ENCODE measurements around the gene KIFAP3. TPM values are rescaled to one million over a fixed set of nuclear protein-coding genes. Genes with fewer than 3 reads are reported as not detected.

Gene KIFAP3
- total and polyA plus RNA-seq, 12 donors = 16.5 to 84.0 (median 54.0) TPM

DNA sequence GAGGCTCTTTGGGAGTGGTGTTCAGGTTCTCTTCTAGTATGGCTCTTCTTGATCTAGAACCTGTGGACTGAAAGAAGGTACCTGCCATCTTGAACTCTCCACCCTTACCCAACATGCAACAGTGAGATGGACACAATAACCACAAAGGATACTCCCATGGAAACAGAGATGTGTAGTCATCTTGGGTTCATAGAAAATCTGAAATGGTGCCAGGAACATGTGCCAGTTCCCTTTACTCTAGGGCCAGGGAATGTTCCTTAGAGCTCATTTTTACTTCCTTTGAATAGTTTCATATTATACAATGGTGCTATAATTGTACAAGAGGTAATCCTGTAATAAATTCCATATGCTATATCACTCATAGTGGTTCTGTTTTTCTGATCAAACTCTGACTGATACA is 167.6 kb downstream of the KIFAP3 start:
- intact Hi-C loops (cut with DNase I) = no loop called here
- ATAC-seq (no peak), DNase-seq (no peak)
- Histone ChIP-seq H3K9me3 (peaks cover 0 to 3% (median 0%) of the 10 kb centered on the region in 11 donors), H3K36me3 (no peaks in the 10 kb centered on the region), H3K4me1 (peaks cover 0 to 2% (median 0%) of the 10 kb centered on the region in 9 donors), H3K27me3 (peaks cover 0 to 9% (median 0%) of the 10 kb centered on the region in 7 donors), H3K4me3 (no peak overlapping the region), H3K27ac (no peak overlapping the region)
- TF ChIP-seq, protein P1, sequence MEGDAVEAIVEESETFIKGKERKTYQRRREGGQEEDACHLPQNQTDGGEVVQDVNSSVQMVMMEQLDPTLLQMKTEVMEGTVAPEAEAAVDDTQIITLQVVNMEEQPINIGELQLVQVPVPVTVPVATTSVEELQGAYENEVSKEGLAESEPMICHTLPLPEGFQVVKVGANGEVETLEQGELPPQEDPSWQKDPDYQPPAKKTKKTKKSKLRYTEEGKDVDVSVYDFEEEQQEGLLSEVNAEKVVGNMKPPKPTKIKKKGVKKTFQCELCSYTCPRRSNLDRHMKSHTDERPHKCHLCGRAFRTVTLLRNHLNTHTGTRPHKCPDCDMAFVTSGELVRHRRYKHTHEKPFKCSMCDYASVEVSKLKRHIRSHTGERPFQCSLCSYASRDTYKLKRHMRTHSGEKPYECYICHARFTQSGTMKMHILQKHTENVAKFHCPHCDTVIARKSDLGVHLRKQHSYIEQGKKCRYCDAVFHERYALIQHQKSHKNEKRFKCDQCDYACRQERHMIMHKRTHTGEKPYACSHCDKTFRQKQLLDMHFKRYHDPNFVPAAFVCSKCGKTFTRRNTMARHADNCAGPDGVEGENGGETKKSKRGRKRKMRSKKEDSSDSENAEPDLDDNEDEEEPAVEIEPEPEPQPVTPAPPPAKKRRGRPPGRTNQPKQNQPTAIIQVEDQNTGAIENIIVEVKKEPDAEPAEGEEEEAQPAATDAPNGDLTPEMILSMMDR (IDR thresholded peaks at IDR 0.05) = no peak

DNA sequence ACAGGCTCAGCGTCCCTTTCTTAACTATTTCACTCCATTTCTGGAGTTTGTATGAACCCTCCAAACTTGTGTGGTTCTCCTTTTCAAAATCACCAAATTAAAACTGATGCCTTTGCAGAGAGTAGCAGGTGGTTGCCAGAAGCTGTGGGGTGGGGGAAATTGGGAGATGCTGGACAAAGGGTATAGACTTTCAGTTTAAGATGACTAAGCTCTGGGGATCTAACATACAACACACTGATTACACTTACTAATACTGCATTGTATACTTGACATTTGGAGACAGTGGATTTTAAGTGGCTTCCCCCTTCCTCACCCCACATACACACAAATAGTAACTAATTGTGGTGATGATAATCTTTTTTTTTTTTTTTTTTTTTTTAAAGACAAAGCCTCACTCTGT is 169.7 kb downstream of the KIFAP3 start:
- Histone ChIP-seq H3K36me3 (no peaks in the 10 kb centered on the region), H3K27ac (no peak overlapping the region), H3K4me3 (no peak overlapping the region), H3K9me3 (no peaks in the 10 kb centered on the region), H3K27me3 (peaks cover 0 to 30% (median 7%) of the 10 kb centered on the region in 7 donors), H3K4me1 (peaks cover 0 to 2% (median 0%) of the 10 kb centered on the region in 9 donors)
- intact Hi-C loops (cut with DNase I) = no loop called here
- DNase-seq (no peak), ATAC-seq (no peak)
- TF ChIP-seq, protein P1 (IDR thresholded peaks at IDR 0.05) = no peak
- WGBS, 2 donors = 93 to 100% methylated on average over 1 of the region's 1 CpG

DNA sequence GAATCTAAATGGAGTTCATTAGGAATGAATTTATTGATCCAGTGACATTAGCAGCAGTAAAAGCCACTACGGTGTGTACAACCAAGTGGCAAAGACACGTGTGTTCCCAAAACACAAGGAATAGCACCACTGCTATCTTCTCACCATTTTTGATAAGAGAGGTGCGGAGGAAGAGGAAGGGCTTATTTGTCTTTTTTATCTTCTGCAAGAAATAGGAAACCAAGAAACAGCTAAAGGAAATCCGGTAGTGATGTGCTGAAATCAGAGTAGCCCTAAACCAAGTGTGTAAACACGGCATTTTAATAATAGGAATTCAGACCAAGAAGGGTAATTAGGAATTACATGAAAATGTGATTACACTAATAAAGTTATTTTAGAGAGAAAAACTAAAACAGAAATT is 171.7 kb downstream of the KIFAP3 start:
- no peak for ATAC-seq
- H3K27ac ChIP-seq = no peak overlapping the region
- WGBS, 2 donors = 41 to 57% methylated on average over 5 of the region's 5 CpGs
- intact Hi-C loops (cut with DNase I) = no loop called here
- TF ChIP-seq, protein P1 (IDR thresholded peaks at IDR 0.05) = no peak
- no peaks in the 10 kb centered on the region for H3K9me3 ChIP-seq
- DNase-seq = no peak
- H3K27me3 ChIP-seq = peaks cover 0 to 49% (median 7%) of the 10 kb centered on the region in 7 donors
- no peaks in the 10 kb centered on the region for H3K36me3 ChIP-seq
- H3K4me1 ChIP-seq = no peaks in the 10 kb centered on the region
- H3K4me3 ChIP-seq = no peak overlapping the region

DNA sequence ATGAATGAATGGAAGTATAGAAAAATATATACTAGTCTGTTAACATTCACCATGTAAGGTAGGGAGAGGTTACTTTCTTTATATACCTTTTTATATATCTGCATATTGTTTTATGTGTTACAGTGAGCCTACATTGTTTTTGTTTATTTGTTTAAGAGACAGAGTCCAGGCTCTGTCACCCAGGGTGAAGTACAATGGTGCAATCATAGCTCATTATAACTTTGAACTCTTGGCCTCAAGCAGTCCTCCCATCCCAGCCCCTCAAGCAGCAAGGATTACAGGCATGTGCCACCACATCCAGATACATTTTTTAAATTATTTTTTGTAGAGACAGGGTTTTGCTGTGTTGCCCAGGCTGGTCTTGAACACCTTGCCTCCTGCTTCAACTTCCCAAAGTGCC is 173.4 kb downstream of the KIFAP3 start:
- TF ChIP-seq, protein P1 (IDR thresholded peaks at IDR 0.05) = no peak
- intact Hi-C loops (cut with DNase I) = no loop called here
- Histone ChIP-seq H3K36me3 (no peaks in the 10 kb centered on the region), H3K27me3 (peaks cover 0 to 49% (median 7%) of the 10 kb centered on the region in 7 donors), H3K27ac (no peak overlapping the region), H3K9me3 (no peaks in the 10 kb centered on the region), H3K4me1 (no peaks in the 10 kb centered on the region), H3K4me3 (no peak overlapping the region)
- ATAC-seq (no peak), DNase-seq (no peak)

DNA sequence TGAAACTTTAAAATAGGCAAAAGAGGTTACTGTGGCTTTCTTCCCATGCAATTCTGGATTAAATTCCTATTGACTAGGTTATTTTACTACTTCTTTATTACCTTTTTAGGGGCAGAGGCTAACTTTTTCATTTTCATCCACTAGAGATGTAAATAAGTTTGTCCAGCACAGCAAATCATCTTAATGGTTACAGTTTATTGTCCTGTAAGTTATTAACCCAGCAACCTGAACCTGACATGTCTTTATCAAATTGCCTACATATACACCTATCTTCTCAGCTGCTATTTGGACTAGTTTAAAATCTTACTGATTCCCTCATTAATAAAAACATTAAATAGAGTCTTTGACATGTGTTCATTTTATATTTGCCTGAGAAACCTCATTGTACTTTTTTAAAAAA is 173.9 kb downstream of the KIFAP3 start:
- intact Hi-C loops (cut with DNase I) = no loop called here
- TF ChIP-seq, protein P1 (IDR thresholded peaks at IDR 0.05) = no peak
- Histone ChIP-seq H3K27ac (no peak overlapping the region), H3K4me3 (no peak overlapping the region), H3K27me3 (peaks cover 0 to 49% (median 7%) of the 10 kb centered on the region in 7 donors), H3K4me1 (no peaks in the 10 kb centered on the region), H3K36me3 (no peaks in the 10 kb centered on the region), H3K9me3 (no peaks in the 10 kb centered on the region)
- no peak for ATAC-seq
- DNase-seq = no peak
